ENCODE measurements around the gene RNF166. TPM values are rescaled to one million over a fixed set of nuclear protein-coding genes. Genes with fewer than 3 reads are reported as not detected.

The RNF166 gene
- total and polyA plus RNA-seq, 2 donors (not counting 1 experiment from before 2014, with no cell fraction given) = 6.6 to 9.7 TPM

GRCh38 chr16:88680554-88681083, 25.6 kb downstream of the RNF166 start:
- Histone ChIP-seq H3K27ac (ENCODE audit: insufficient read depth, low read length) (no peak overlapping the region), H3K4me3 (replicated peaks in 1 of 4; ENCODE audit: control extremely low read depth in 1 of 4, insufficient read depth in 1 of 4, low read depth in 3 of 4, low read length in 4 of 4) (no peak overlapping the region)

GRCh38 chr16:88678224-88678979, 27.8 kb downstream of the RNF166 start:
- peaks cover 4% of the 10 kb centered on the region for H3K27me3 ChIP-seq (ENCODE audit: control insufficient read depth, insufficient read depth, low read length)
- H3K4me1 ChIP-seq (ENCODE audit: control insufficient read depth, extremely low read depth, insufficient read depth, low read length) = no peaks in the 10 kb centered on the region
- H3K9ac ChIP-seq (ENCODE audit: insufficient read depth, low read length) = no peak overlapping the region
- H3K4me2 ChIP-seq (ENCODE audit: extremely low read depth, insufficient read depth, low read length) = no peak overlapping the region
- no peaks in the 10 kb centered on the region for H3K79me2 ChIP-seq (ENCODE audit: control insufficient read depth, insufficient read depth, low read length)
- H2AFZ ChIP-seq (ENCODE audit: low read length) = no peak overlapping the region
- TF ChIP-seq EZH2 (IDR thresholded peaks at IDR 0.05; ENCODE audit: low read length, missing control alignments) (no peak), CTCF (conservative IDR thresholded peaks at IDR 0.05 in 1 of 2, IDR thresholded peaks at IDR 0.05 in 1 of 2; ENCODE audit: low read depth in 1 of 2, low read length in 2 of 2) (no peak)
- no peaks in the 10 kb centered on the region for H3K9me3 ChIP-seq (ENCODE audit: control insufficient read depth, insufficient read depth, low read depth, low read length)
- no peaks in the 10 kb centered on the region for H3K36me3 ChIP-seq (ENCODE audit: control insufficient read depth, insufficient read depth, low read length)
- H3K4me3 ChIP-seq (replicated peaks in 1 of 4; ENCODE audit: control extremely low read depth in 1 of 4, insufficient read depth in 1 of 4, low read depth in 3 of 4, low read length in 4 of 4) = no peak overlapping the region
- no peaks in the 10 kb centered on the region for H4K20me1 ChIP-seq (ENCODE audit: control insufficient read depth, extremely low read depth, insufficient read depth, low read length)
- DNase-seq (ENCODE audit: low read depth in 2 of 2) = no peak
- H3K27ac ChIP-seq (ENCODE audit: insufficient read depth, low read length) = no peak overlapping the region

More at GRCh38 chr16:88680554-88681083, 25.6 kb downstream of the RNF166 start:
- Histone ChIP-seq H3K27me3 (ENCODE audit: control insufficient read depth, insufficient read depth, low read length) (peaks cover 4% of the 10 kb centered on the region), H2AFZ (ENCODE audit: low read length) (no peak overlapping the region), H4K20me1 (ENCODE audit: control insufficient read depth, extremely low read depth, insufficient read depth, low read length) (no peaks in the 10 kb centered on the region), H3K4me2 (ENCODE audit: extremely low read depth, insufficient read depth, low read length) (no peak overlapping the region), H3K36me3 (ENCODE audit: control insufficient read depth, insufficient read depth, low read length) (no peaks in the 10 kb centered on the region), H3K9ac (ENCODE audit: insufficient read depth, low read length) (no peak overlapping the region), H3K9me3 (ENCODE audit: control insufficient read depth, insufficient read depth, low read depth, low read length) (no peaks in the 10 kb centered on the region), H3K4me1 (ENCODE audit: control insufficient read depth, extremely low read depth, insufficient read depth, low read length) (peaks cover 8% of the 10 kb centered on the region), H3K79me2 (ENCODE audit: control insufficient read depth, insufficient read depth, low read length) (no peaks in the 10 kb centered on the region)
- DNase-seq (ENCODE audit: low read depth in 2 of 2) = no peak
- TF ChIP-seq CTCF (conservative IDR thresholded peaks at IDR 0.05 in 1 of 2, IDR thresholded peaks at IDR 0.05 in 1 of 2; ENCODE audit: low read depth in 1 of 2, low read length in 2 of 2) = no peak
- TF ChIP-seq EZH2 (IDR thresholded peaks at IDR 0.05; ENCODE audit: low read length, missing control alignments) = no peak

- Histone ChIP-seq H3K27me3 (ENCODE audit: control insufficient read depth, insufficient read depth, low read length) (peaks cover 4% of the 10 kb centered on the region), H3K4me2 (ENCODE audit: extremely low read depth, insufficient read depth, low read length) (no peak overlapping the region), H3K36me3 (ENCODE audit: control insufficient read depth, insufficient read depth, low read length) (no peaks in the 10 kb centered on the region), H3K79me2 (ENCODE audit: control insufficient read depth, insufficient read depth, low read length) (no peaks in the 10 kb centered on the region), H4K20me1 (ENCODE audit: control insufficient read depth, extremely low read depth, insufficient read depth, low read length) (no peaks in the 10 kb centered on the region), H3K27ac (ENCODE audit: insufficient read depth, low read length) (no peak overlapping the region), H3K9ac (ENCODE audit: insufficient read depth, low read length) (no peak overlapping the region), H2AFZ (ENCODE audit: low read length) (no peak overlapping the region), H3K9me3 (ENCODE audit: control insufficient read depth, insufficient read depth, low read depth, low read length) (no peaks in the 10 kb centered on the region), H3K4me3 (replicated peaks in 1 of 4; ENCODE audit: control extremely low read depth in 1 of 4, insufficient read depth in 1 of 4, low read depth in 3 of 4, low read length in 4 of 4) (no peak overlapping the region), H3K4me1 (ENCODE audit: control insufficient read depth, extremely low read depth, insufficient read depth, low read length) (no peaks in the 10 kb centered on the region)
- DNase-seq (ENCODE audit: low read depth in 2 of 2) = no peak
- TF ChIP-seq EZH2 (IDR thresholded peaks at IDR 0.05; ENCODE audit: low read length, missing control alignments) = no peak
- no peak for TF ChIP-seq CTCF (conservative IDR thresholded peaks at IDR 0.05 in 1 of 2, IDR thresholded peaks at IDR 0.05 in 1 of 2; ENCODE audit: low read depth in 1 of 2, low read length in 2 of 2)
Measured at GRCh38 chr16:88677721-88678120, 28.5 kb downstream of the RNF166 start.
